ENCODE measurements around the gene KNDC1.
A peak's percentile ranks its signal among the peaks of the same experiment; 100 is the strongest.

Gene KNDC1

GRCh38 chr10:133157662-133158436, 2.2 kb upstream of the KNDC1 start:
- TF ChIP-seq, protein P1, sequence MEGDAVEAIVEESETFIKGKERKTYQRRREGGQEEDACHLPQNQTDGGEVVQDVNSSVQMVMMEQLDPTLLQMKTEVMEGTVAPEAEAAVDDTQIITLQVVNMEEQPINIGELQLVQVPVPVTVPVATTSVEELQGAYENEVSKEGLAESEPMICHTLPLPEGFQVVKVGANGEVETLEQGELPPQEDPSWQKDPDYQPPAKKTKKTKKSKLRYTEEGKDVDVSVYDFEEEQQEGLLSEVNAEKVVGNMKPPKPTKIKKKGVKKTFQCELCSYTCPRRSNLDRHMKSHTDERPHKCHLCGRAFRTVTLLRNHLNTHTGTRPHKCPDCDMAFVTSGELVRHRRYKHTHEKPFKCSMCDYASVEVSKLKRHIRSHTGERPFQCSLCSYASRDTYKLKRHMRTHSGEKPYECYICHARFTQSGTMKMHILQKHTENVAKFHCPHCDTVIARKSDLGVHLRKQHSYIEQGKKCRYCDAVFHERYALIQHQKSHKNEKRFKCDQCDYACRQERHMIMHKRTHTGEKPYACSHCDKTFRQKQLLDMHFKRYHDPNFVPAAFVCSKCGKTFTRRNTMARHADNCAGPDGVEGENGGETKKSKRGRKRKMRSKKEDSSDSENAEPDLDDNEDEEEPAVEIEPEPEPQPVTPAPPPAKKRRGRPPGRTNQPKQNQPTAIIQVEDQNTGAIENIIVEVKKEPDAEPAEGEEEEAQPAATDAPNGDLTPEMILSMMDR (IDR thresholded peaks at IDR 0.05; ENCODE audit: extremely low read depth, missing control alignments): no peak
- no peak for DNase-seq (ENCODE audit: low spot score)

DNA sequence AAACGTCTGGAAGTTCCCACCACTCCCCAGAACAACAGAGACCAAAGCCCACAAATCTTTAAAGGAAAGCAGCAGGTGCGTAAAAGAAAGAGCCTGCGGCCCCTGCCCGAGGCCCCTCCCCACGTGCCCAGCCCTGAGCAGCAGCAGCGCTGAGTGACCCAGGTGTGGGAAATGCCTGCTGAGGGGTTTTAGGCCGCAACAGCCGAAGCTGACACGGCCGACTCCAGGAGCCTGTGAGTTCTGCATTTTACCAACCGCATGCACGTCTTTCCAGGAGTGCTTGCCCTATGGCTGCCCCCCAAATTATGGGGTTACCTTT, 1.6 kb upstream of the KNDC1 start:
- no peak for DNase-seq (ENCODE audit: low spot score)
- TF ChIP-seq, protein P1 (IDR thresholded peaks at IDR 0.05; ENCODE audit: extremely low read depth, missing control alignments): no peak

GRCh38 chr10:133158756-133159610, 1.0 kb upstream of the KNDC1 start:
- no peak for DNase-seq (ENCODE audit: low spot score)
- TF ChIP-seq, protein P1 (IDR thresholded peaks at IDR 0.05; ENCODE audit: extremely low read depth, missing control alignments): no peak

- DNase-seq (ENCODE audit: low spot score): no peak
- TF ChIP-seq, protein P1 (IDR thresholded peaks at IDR 0.05; ENCODE audit: extremely low read depth, missing control alignments): no peak
These were observed 439 bp upstream of the KNDC1 start for GRCh38 chr10:133159611-133159949.

DNA sequence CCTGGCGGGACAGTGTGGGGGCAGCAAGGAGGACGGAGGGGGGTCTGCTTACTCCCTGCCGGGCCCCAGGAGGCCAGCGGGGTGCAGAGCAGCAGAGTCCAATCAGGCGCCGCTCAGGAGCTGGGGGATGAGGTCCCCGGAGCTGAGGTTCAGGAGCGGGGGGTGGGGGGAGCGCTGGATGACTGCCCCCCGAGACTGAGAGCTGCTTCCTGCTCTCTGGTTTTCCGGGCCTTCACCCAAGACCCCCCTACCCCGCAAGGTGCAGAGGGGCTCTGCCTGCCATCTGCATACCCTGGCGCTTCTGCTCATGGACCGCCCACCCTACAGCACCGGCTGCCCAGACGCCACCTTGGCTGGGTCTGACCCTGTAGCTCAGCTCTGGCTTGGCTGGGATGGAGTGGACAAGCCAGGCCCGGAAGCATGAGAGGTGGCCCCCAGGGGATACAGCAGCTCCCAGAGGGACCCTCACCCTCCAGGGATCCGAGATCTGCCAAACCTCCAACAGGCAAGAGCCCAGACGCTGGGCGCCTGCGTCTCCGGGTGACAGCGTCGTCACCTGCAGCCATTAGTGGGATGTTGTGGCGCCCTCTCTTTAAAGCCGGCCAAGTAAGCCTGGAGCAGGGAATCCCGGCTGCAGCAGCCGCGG, 930 bp downstream of the KNDC1 start:
- TF ChIP-seq, protein P1 (IDR thresholded peaks at IDR 0.05; ENCODE audit: extremely low read depth, missing control alignments): no peak
- DNase-seq (ENCODE audit: low spot score): peak; percentile 45

GRCh38 chr10:133161486-133162109, 1.6 kb downstream of the KNDC1 start:
- TF ChIP-seq, protein P1 (IDR thresholded peaks at IDR 0.05; ENCODE audit: extremely low read depth, missing control alignments): no peak

More at GRCh38 chr10:133161486-133162109, 1.6 kb downstream of the KNDC1 start:
- no peak for DNase-seq (ENCODE audit: low spot score)
